ENCODE measurements around the gene MBOAT1.
"Not testable (repeated sequence)": the region's sequence is repeated elsewhere in the genome, so short reads cannot be mapped to it uniquely, and the experiment has no call there.

Gene MBOAT1

DNA sequence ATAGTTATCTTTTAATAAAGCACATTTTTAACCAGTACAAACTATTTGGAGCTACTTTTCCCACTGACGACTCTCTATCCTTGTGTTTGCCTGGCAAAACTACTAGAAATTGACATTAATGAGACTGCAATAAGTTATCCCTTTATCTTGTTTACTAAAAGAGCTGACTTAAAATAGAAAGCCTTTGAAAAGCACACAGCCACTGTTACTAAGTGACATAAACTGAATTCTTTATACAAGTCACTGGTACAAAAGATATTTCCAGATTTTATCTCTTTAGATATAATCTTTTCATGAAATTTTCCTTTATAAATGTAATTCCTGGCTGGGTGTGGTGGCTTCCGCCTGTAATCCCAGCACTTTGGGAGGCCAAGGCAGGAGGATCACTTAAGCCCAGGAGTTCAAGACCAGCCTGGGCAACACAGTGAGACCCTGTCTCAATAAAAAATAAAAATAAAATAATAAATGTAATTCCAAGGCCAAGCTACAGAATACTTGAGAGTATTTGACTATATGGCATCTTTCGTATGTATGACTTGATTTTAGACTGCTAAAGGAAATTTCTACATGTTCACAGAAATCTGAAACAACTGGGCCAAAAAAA is 9.5 kb downstream of the MBOAT1 start:
- DNase-seq (ENCODE audit: low read depth, low spot score), result no peak

DNA sequence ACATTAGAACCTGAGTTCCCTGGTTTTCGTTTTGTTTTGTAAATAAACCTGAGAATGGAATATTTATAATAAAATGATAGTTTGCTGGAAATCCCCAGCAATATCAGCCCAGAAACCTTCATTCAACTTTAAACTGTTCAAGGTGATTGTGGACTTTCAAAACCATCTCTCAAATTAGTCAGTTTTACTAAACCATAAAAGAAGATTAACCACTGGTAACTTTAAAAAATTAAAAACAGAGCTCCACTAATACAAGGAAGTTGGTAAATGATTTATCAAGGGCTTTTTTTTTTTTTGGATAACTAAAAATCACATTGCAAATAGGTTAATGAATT is 10.0 kb downstream of the MBOAT1 start:
- no peak for DNase-seq (ENCODE audit: low read depth, low spot score)

DNA sequence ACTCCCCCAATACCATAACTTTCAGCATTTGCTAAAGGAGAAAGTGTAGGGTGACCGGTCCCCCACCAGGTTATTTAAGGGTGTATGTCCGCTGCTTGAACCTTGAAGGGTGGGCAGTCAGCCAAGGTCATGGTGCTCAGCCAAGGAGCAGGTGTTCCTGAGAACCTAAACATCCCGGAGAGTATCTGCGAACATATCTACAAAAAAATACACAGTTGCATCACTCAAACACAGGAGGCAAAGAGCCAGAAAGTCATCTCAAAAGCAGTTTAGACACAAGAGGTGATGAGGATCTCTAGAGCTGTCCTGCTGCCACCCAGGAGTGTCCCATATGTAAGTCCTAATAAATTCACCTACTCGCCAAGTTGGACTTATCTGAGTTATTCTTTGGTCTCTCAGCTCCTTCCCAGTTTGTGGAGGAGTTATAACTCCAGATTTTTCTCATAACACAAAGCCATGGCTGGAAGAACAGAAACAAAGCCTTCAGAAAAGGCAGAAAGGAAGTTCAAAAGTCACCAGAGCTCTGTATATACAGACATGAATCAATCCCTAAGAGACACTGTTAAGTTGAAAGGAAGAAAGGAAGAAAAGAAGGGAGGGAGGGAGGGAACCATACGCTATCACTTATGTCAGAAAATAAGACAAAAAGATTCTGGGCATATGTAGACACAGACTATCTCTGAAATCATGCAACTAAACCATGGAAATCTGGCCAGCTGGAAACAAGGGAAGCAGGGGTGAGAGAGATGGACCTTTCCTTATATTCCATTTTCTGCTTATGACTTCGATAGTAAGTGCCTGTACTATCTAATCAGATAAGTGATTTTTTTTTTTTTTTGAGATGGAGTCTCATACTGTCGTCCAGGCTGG is 11.3 kb downstream of the MBOAT1 start:
- no peak for DNase-seq (ENCODE audit: low read depth, low spot score)

DNA sequence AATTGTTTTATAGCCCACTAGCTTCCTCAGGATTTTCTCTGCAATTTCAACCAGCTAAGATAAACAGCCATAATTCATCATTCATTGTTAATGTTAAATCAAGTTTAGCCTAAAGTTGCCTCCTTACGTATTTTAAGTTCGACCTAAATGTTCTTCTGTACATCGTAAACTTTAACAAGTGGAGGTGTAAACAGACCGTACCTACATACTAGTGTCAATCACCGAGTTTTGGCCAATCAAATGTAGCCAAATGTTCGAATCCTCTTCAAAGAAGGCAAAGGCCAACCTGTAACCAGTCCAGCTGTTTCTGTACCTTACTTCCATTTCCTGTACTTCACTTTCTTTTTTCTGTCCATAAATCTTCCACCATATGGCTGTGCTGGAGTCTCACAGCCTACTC is 13.5 kb downstream of the MBOAT1 start:
- DNase-seq (ENCODE audit: low read depth, low spot score), result no peak

DNA sequence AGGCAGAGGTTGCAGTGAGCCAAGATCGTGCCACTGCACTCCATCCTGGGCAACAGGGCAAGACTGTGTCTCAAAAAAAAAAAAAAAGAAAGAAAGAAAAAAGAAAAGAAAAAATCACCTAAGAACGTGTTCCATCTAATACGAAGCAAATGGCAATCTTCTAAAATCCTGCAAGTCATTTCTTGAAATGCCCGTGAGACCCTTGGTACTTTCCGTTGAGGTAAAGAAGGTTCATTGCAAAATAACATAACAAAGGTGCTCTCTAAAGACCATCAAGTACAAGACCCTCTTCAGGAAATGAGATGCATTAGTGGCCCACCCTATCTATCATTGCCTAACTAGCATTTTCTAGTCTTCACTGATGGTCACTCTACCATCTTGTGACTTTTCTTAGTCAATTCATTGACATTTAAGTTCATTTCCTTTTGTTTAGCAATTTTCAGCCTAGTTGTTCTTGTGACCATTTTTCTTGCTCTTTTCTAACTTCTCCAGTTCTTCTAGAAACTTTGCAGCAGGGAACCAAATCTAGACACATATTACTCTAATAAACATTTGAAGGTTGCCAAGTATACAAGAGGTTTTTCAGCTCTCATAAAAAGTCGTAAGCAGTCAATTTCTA is 14.0 kb downstream of the MBOAT1 start:
- DNase-seq (ENCODE audit: low read depth, low spot score), result no peak

DNA sequence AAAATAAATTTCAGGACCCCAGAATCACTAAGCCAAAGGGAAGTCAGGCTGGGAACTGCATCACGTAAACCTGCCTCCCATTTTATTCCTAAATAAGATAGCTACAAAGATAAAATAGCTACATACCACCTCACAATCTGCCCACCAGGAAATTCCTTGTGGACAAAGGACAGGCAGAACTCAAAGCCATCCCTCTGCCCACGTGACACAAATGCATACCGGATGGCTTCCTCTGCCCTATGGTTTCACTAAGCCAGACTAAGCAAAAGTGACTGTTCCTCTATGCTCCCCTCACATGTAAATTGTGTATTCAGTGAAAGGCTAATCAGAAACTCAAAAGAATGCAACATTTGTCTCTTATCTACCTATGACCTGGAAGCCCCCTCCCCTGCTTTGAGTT is 15.0 kb downstream of the MBOAT1 start:
- no peak for DNase-seq (ENCODE audit: low read depth, low spot score)

DNA sequence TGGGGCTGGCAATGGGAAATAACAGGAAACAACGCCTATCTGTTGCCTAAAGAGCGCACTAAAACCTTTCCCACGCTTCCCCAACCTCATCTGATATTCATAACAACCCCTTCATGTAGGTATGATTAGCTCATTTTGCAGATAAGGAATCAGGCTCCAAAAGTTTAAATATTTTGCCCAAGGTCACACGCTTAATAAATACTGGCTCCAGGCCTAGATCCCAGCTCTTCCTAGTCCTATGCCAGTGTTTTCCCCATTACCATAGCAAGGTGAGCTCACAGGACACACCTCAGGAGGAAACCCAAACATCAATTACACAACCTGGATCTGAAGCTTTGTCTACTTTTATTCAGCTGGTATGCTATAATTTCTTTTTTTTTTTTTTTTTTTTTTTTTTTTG is 19.6 kb downstream of the MBOAT1 start:
- no peak for DNase-seq (ENCODE audit: low read depth, low spot score)

DNA sequence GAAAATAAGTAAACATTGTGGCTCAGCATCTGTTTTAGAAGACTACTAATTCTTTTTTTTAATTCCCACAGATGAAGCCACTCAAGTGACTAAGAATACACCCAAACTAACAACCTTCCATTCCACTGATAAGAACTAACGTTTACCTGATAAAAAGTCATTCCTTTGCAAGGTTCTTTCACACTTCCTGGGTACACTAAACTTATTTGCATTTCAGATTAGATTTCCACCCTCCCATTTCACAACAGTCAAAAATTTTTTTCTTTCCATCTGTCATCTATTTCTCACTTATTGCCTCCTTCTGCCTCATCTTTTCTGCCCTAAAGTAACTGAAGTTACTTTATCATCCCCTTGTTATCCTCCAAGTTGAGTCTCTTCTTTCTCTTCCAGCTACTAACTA is 20.3 kb downstream of the MBOAT1 start:
- DNase-seq (ENCODE audit: low read depth, low spot score), result no peak

DNA sequence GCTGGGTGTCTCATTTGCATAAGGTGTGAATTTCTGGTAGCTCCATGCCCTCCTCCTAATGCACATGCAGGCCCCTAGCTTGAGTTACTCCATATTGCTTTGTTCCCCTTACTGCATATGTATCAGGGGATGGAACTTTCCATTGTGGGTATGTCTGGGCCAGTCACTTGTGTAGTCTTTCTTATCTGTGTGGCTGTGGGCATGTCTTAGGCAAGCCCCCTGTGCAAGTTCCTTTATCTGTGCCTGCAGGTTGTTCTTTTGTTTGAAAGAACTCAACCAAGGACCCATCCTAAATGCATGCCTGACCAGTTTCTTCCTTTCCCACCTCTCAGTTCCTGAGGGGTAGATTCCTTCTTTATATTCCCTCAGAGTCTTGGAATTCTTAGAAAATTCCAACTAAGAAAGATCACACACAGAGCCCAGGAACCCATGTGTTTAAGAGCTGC is 23.6 kb downstream of the MBOAT1 start:
- no peak for DNase-seq (ENCODE audit: low read depth, low spot score)

DNA sequence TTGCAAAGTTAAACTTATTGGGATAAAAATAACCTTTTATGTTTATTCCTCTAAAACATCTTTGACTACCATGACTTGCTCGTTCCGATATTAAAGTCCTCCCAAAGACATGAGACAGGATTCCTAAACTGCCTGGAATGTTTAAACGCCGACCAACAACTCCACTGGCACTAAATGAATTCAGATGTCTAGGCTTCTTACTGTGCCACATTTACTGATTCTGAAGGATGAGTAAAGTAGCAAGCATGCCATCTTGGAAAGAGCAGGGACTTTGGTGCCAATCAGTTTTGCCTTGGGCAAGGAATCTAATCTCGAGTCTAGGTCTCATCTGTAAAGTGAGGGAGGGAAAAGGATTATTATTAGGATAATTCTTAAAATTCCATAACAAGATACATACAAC is 25.3 kb downstream of the MBOAT1 start:
- DNase-seq (ENCODE audit: low read depth, low spot score), result no peak

DNA sequence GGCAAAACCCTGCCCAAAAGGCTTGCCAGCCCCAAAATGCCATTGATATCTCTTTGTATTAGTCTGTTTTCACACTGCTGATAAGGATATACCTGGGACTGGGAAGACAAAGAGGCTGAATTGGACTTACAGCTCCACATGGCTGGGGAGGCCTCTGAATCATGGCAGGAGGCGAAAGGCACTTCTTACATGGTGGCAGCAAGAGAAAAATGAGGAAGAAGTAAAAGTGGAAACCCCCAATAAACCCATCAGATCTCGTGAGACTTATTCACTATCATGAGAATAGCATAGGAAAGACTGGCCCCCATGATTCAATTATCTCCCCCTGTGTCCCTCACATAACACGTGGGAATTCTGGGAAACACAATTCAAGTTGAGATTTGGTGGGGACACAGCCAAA is 28.6 kb downstream of the MBOAT1 start:
- no peak for DNase-seq (ENCODE audit: low read depth, low spot score)

DNA sequence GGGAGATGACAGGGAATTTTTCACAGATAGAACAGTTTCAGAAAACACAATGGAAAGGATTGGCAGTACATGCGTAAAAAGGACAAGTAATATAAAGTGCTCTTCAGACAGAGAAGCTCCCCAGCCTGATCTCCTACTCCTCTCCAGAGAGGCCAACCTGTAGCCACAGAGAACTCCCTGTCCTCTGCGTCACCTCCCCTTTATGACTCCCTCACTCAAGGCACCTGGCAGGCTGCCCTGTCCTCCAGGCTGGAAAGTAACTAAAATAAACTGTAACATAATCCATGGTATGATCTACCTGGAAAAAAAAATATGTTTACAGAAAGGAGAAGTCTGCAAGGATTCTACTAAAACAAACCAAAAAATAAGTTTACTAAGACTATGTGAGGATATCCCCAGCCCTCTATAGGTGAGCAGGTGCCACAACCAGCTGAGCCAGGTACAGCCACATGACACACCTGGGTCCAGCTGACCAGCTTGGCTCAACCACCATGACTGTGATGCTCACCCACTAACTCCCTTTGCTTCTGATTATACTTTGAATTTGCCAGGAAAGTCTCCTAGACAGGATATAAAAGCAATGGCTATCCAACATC is 29.2 kb downstream of the MBOAT1 start:
- DNase-seq (ENCODE audit: low read depth, low spot score), result no peak

DNA sequence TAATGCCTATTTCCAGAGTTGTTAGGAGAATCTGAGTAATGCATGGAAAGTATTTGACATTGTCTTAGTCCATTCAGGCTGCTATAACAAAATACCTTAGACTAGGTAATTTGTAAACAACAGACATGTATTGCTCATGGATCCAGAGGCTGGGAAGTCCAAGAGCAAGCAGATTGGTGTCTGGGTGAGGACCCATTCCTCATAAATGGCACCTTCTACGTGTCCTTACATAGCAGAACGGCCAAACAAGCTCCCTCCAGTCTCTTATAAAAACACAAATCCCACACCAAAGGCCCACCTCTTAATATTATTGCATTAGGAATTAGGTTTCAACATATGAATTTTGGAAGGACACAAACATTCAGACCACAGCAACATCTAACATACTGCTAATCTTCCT is 30.2 kb downstream of the MBOAT1 start:
- no peak for DNase-seq (ENCODE audit: low read depth, low spot score)

DNA sequence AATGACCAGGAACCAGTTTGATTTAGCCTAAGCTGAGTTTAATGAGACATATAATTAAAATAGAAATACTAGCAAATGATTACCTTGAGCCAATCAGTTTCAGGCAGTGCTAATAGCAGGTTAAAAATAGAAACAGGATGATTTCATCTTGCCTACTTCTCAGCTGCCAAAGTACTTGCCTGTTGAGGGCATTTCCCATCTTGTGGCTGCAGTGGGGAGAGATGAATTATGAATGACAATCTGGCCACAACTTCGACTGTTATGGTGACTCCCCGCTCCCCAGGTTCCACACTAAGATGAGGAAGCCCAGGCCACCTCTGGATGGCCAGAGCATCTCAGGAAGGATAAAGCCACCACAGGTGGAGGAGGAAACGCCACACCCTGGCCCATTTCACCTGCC is 31.3 kb downstream of the MBOAT1 start:
- DNase-seq (ENCODE audit: low read depth, low spot score), result no peak

DNA sequence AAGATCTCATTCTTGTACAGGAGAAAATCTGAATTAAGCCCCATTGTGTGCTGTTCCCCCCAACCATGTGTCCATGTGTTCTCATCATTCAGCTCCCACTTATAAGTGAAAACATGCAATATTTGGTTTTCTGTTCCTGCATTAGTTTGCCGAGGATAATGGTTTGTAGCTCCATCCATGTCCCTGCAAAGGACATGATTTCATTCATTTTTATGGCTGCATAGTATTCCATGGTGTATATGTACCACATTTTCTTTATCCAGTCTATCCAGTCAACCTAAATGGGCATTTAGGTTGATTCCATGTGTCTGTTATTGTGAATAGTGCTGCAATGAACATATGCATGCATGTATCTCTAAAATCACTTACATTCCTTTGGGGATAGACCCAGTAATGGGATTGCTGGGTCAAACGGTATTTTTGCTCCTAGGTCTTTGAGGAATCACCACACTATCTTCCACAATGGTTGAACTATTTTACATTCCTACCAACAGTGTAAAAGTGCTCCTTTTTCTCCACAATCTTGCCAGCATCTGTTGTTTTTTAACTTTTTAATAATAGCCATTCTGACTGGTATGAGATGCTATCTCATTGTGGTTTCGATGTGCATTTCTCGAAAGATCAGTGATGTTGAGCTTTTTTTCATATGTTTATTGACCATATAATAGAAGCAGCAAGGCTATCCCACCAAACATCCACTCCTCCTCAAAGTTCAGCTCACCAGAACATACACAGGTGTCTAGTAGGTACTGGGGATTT is 32.8 kb downstream of the MBOAT1 start:
- not testable (repeated sequence) for DNase-seq (ENCODE audit: low read depth, low spot score)

DNA sequence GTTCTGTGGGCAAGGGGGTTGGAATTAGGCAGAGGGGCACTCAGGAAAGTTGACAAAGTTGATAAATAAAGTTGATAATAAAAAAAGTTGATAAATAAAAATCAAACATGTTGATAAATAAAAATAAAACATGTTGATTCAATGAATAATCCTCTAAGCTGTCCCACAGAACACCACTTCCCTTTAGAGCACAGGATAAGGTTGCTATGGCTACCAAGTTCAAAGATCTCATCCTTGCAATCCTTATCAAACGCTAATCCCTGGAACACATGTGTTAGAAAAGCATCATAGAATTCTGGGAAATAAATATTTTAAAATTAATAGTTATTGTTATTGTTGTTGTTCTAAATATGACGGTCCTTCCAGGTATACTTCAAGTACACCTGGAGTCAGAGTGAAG is 33.9 kb downstream of the MBOAT1 start:
- no peak for DNase-seq (ENCODE audit: low read depth, low spot score)

DNA sequence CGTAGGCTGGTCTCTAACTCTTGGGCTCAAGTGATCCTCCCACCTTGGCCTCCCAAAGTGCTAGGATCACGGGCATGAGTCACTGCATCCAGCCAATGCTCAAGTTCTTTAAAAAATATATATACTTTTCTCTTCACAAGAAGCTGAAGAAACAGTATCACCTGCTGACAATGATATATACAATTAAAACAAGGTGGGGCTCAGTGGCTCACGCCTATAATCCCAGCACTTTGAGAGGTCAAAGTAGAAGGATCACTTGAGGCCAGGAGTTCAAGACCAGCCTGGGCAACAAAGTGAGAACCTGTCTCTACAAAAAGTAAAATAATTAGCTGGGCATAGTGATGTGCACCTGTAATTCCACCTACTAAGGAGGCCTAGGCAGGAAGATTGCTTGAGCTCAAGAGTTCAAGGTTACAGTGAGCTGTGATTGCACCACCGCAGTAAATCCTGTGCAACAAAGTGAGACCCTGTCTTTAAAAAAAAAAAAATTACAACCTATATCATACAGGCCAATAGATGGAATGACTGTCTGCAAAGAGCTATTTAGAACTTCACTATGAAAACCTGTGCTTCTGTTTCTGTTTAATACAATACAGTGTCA is 36.4 kb downstream of the MBOAT1 start:
- DNase-seq (ENCODE audit: low read depth, low spot score), result no peak

DNA sequence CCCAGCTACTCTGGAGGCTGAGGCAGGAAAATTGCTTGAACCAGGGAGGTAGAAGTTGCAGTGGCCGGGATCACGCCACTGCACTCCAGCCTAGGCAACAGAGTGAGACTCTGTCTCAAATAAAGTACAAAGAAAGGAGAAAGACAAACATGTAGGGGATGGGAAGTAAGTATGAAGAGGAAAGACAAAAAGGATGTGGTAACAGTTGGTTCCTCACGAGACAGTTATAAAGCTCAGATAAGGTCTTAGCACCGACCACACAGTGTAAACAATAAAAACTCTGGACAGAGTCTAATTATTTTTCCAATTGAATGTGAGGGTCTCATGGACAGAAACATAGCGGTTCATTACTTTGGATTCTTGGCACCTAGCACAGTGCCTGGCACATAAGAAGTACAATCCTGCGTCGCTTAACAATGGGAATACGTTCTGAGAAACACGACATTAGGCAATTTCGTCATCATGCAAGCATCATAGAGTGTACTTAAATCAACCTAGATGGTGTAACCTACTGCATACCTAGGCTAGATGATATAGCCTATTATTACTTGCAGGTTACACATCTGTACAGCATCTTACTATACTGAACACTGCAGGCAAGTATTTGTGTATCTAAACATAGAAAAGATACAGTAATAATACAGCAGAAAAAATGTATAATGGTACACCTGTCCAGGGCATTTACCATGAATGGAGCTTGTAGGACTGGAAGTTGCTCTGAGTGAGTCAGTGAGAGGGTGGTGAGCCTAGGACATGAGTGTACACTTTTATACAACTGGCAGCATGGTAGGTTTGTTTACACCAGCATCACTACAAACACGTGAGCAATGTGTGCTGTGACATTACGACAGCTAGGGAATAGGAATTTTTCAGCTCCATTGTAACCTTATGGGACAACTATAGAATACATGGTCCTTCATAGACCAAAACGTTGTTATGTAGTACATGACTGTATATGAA is 38.2 kb downstream of the MBOAT1 start:
- no peak for DNase-seq (ENCODE audit: low read depth, low spot score)

DNA sequence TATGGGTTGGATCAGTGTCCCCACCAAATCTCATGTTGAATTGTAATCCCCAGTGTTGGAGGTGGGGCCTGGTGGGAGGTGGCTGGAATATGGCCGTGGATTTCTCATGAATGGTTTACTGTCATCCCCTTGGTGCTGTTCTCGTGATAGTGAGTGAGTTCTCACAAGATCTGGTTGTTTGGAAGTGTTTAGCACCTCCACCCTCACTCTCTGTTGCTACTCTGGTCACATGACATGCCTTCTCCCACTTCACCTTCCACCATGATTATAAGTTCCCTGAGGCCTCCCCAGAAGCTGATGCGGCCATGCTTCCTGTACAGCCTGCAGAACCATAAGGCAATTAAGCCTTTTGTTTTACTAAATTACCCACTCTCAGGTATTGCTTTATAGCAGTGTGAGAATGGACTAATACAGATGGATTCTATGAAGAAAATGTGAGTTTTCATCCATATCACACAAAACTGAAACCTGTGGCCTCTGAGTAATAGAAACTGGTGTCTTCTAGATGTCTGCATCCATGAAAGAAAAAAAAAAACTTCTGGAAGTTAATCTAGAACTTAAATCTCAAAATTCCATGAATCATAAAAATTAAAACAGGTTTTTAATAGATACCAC is 39.3 kb downstream of the MBOAT1 start:
- DNase-seq (ENCODE audit: low read depth, low spot score), result no peak

Data from brain pericyte (primary cell).